Suprapubic skin (tissue), 4 donors: Measurements from ENCODE around the gene MCF2L2. TPM values are rescaled to one million over a fixed set of nuclear protein-coding genes. Genes with fewer than 3 reads are reported as not detected.

ENCODE experiments used
- DNase-seq, 2 donors: peaks; one replicate each; pipeline ENCODE4 v3.0.0-alpha.2; 2019; ENCODE audit warnings: low spot score in 2 of 2
- H3K27ac ChIP-seq: fragments of 200-600 bp; sonication (generic); one replicate; pipeline ENCODE4 v1.5.1; 2019
- H3K27me3 ChIP-seq: fragments of 200-600 bp; sonication (generic); one replicate; pipeline ENCODE4 v1.5.1; 2019
- H3K36me3 ChIP-seq: fragments of 200-600 bp; sonication (generic); one replicate; pipeline ENCODE4 v1.5.1; 2019
- H3K4me1 ChIP-seq: fragments of 200-600 bp; sonication (generic); one replicate; pipeline ENCODE4 v1.5.1; 2019
- H3K4me3 ChIP-seq: fragments of 200-600 bp; sonication (generic); one replicate; pipeline ENCODE4 v1.5.1; 2019; ENCODE audit warnings: mild to moderate bottlenecking
- H3K9me3 ChIP-seq: fragments of 200-600 bp; sonication (generic); one replicate; pipeline ENCODE4 v1.5.1; 2019
- EP300 ChIP-seq: sonication (generic); formaldehyde crosslinking; IDR thresholded peaks from one replicate; pipeline ENCODE4 v1.6.1; 2017; ENCODE audit warnings: antibody characterized with exemption
- POLR2A ChIP-seq, 2 donors: fragments of 450-650 bp; IDR thresholded peaks; one replicate each; pipeline ENCODE4 v1.6.1; 2017; ENCODE audit warnings: antibody characterized with exemption in 2 of 2, mild to moderate bottlenecking in 2 of 2, moderate library complexity in 2 of 2
- POLR2AphosphoS5 ChIP-seq, 3 donors: sonication (generic); formaldehyde crosslinking; IDR thresholded peaks; one replicate each; pipeline ENCODE4 v1.6.1; 2017; ENCODE audit warnings: antibody characterized with exemption in 3 of 3
- WGBS: methylation state at CpG from one replicate; pipeline ENCODE4 v1.1.5; 2018; 5-methylcytosine and 5-hydroxymethylcytosine counted together
- total RNA-seq, 4 donors: library from RNA; depleted of rRNA; stranded (reverse); fragments of >200 nt; gene quantifications; one replicate each; pipeline ENCODE4 v1.1.0, GENCODE V29; 2016
- TF ChIP-seq, protein P1 (sequence below), 2 donors: fragments of 200-600 bp in 1 of 2; fragments of 450-650 bp in 1 of 2; sonication (generic) in 1 of 2; IDR thresholded peaks; one replicate each; pipeline ENCODE4 v1.5.1; 2016 to 2019; ENCODE audit warnings: antibody characterized with exemption in 2 of 2, mild to moderate bottlenecking in 1 of 2, moderate library complexity in 1 of 2

MCF2L2 gene
- total RNA-seq, 4 donors from 2014 or later, result 0.36 to 2.2 (median 0.64) TPM

DNA sequence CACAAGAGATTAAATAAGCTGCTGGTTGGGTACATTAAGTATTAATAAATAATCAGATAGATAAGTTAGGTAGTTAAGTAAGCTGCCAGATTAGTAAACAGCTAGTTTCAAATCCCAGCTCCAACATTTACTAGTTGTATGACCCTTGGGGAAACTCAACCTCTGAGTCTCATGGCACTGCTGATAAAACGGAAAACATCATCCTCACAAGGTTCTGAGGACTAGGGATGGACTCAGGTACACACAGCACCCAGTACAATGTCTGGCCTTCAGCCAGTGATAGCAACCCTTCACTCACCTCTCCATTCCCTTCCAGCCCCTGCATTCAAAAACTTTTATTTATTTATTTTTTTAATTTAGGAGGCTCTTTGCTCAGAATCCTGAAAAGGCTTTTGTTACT lies 143.1 kb downstream of the MCF2L2 start:
- TF ChIP-seq, protein P1, sequence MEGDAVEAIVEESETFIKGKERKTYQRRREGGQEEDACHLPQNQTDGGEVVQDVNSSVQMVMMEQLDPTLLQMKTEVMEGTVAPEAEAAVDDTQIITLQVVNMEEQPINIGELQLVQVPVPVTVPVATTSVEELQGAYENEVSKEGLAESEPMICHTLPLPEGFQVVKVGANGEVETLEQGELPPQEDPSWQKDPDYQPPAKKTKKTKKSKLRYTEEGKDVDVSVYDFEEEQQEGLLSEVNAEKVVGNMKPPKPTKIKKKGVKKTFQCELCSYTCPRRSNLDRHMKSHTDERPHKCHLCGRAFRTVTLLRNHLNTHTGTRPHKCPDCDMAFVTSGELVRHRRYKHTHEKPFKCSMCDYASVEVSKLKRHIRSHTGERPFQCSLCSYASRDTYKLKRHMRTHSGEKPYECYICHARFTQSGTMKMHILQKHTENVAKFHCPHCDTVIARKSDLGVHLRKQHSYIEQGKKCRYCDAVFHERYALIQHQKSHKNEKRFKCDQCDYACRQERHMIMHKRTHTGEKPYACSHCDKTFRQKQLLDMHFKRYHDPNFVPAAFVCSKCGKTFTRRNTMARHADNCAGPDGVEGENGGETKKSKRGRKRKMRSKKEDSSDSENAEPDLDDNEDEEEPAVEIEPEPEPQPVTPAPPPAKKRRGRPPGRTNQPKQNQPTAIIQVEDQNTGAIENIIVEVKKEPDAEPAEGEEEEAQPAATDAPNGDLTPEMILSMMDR (IDR thresholded peaks at IDR 0.05), result no peak
- TF ChIP-seq EP300, result no peak
- TF ChIP-seq POLR2AphosphoS5 (IDR thresholded peaks at IDR 0.05), result no peak
- TF ChIP-seq POLR2A (IDR thresholded peaks at IDR 0.05), result no peak
- Histone ChIP-seq H3K4me3 (peak overlapping the region; percentile 11), H3K27me3 (no peaks in the 10 kb centered on the region), H3K27ac (peak overlapping the region; percentile 59), H3K4me1 (peaks cover 22% of the 10 kb centered on the region), H3K9me3 (no peaks in the 10 kb centered on the region), H3K36me3 (no peaks in the 10 kb centered on the region)
- 47% methylated on average over 1 of the region's 1 CpG for WGBS
- no peak for DNase-seq

GRCh38 chr3:183284570-183284969 lies 143.8 kb downstream of the MCF2L2 start:
- H3K27ac ChIP-seq, result no peak overlapping the region

GRCh38 chr3:183283886-183284285 lies 144.5 kb downstream of the MCF2L2 start:
- TF ChIP-seq, protein P1 (IDR thresholded peaks at IDR 0.05), result no peak
- TF ChIP-seq EP300 (no peak), POLR2A (IDR thresholded peaks at IDR 0.05) (no peak), POLR2AphosphoS5 (IDR thresholded peaks at IDR 0.05) (no peak)
- Histone ChIP-seq H3K27ac (no peak overlapping the region), H3K9me3 (no peaks in the 10 kb centered on the region), H3K36me3 (no peaks in the 10 kb centered on the region), H3K4me1 (peaks cover 22% of the 10 kb centered on the region), H3K27me3 (no peaks in the 10 kb centered on the region), H3K4me3 (no peak overlapping the region)
- 82% methylated on average over 2 of the region's 2 CpGs for WGBS
- DNase-seq, result no peak

More at GRCh38 chr3:183284570-183284969, 143.8 kb downstream of the MCF2L2 start:
- Histone ChIP-seq H3K4me3 (no peak overlapping the region), H3K27me3 (no peaks in the 10 kb centered on the region), H3K9me3 (no peaks in the 10 kb centered on the region), H3K36me3 (no peaks in the 10 kb centered on the region), H3K4me1 (peaks cover 22% of the 10 kb centered on the region)
- TF ChIP-seq, protein P1 (IDR thresholded peaks at IDR 0.05), result no peak
- no peak for TF ChIP-seq POLR2A (IDR thresholded peaks at IDR 0.05)
- no peak for TF ChIP-seq POLR2AphosphoS5 (IDR thresholded peaks at IDR 0.05)
- TF ChIP-seq EP300, result no peak
- DNase-seq, result no peak
- WGBS, result 76% methylated on average over 3 of the region's 3 CpGs

DNA sequence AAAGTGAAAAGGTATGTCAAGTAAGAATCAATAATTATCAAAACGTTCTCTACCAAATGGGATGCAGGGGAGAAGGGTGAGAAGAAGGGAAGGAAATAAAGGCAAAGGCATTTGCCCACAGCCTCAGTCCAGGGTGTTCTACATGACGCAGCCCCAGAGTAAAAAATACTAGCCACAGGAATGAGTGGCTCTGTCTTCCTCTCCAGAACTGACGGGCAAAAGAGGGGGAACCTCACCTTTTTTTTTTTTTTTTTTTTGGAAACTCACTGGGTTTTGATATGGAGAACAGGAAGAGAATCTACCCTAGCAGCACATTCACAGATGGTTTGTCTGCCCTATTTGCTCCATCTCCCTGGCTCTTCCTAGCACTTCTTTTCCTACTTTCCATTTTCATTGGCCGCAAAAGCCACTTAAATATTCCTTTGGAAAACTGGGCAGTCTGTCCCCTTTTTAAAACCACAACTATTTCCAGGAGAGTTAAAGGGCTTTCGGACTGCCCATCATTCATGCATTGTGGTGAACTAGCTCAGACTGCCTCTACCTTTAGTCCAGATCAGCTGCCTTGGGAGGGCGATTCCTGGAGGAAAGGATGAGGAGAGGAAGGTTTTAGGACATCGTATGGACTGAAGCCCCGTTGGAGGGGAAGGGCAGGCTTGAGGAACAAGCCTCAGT lies 147.2 kb downstream of the MCF2L2 start:
- H3K4me3 ChIP-seq, result no peak overlapping the region
- H3K27ac ChIP-seq, result no peak overlapping the region
- H3K9me3 ChIP-seq, result no peaks in the 10 kb centered on the region
- 85% methylated on average over 8 of the region's 8 CpGs for WGBS
- no peak for DNase-seq
- TF ChIP-seq POLR2AphosphoS5 (IDR thresholded peaks at IDR 0.05) (no peak), EP300 (no peak), POLR2A (IDR thresholded peaks at IDR 0.05) (no peak)
- TF ChIP-seq, protein P1 (IDR thresholded peaks at IDR 0.05), result no peak
- H3K4me1 ChIP-seq, result peaks cover 14% of the 10 kb centered on the region
- H3K27me3 ChIP-seq, result no peaks in the 10 kb centered on the region
- H3K36me3 ChIP-seq, result no peaks in the 10 kb centered on the region

DNA sequence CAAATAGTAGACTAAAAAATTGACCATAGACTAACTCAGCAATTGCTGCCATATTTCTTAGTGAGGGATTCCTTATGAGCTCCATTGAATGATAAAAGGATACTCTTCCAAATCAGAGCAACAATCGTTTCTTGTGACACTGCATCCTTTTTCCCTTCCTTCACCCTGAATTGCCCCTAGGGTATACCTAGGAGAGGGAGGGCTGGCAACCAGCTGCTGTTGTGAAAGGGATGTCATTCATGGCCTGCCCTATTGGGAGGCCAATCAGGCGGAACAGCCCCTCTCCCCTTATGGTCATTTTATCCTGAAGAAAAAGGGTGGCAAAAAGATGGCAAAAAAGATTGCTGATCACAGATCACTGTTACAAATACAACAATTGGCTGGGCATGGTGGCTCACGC lies 149.0 kb downstream of the MCF2L2 start:
- Histone ChIP-seq H3K36me3 (no peaks in the 10 kb centered on the region), H3K27me3 (no peaks in the 10 kb centered on the region), H3K4me3 (no peak overlapping the region), H3K4me1 (peaks cover 6% of the 10 kb centered on the region), H3K9me3 (no peaks in the 10 kb centered on the region), H3K27ac (no peak overlapping the region)
- TF ChIP-seq POLR2A (IDR thresholded peaks at IDR 0.05), result no peak
- TF ChIP-seq POLR2AphosphoS5 (IDR thresholded peaks at IDR 0.05), result no peak
- TF ChIP-seq, protein P1 (IDR thresholded peaks at IDR 0.05), result no peak
- TF ChIP-seq EP300, result no peak
- 80% methylated on average over 3 of the region's 3 CpGs for WGBS
- no peak for DNase-seq
